ENCODE data around the gene POLRMT. TPM values are rescaled to one million over a fixed set of nuclear protein-coding genes. Genes with fewer than 3 reads are reported as not detected.

POLRMT gene
- total RNA-seq (2021) = 113 to 139 TPM (median 116 TPM) in 3 replicates
- percentile 59 among the genes with signal in this experiment for Bru-seq, nascent RNA
- long read RNA-seq, experiment 1, transcript POLRMT-202 (21 exons, 3,835 nt) = major isoform, 502 of 760 reads
- long read RNA-seq, experiment 1, partial matches to known transcripts = 68 of 760 reads
- long read RNA-seq, experiment 1, other reads (novel, unspliced or antisense) = 189 of 760 reads
- long read RNA-seq, experiment 2, transcript POLRMT-202 (21 exons, 3,835 nt) = major isoform, 20 of 100 reads
- long read RNA-seq, experiment 2, partial matches to known transcripts = 43 of 100 reads
- long read RNA-seq, experiment 2, other reads (novel, unspliced or antisense) = 33 of 100 reads
- long read RNA-seq, experiment 3, partial matches to known transcripts = 1 of 1 reads
- long read RNA-seq, experiment 3, other reads (novel, unspliced or antisense) = 0 of 1 reads

- POLR2A ChIA-PET = no interaction called here
- DNase-seq (ENCODE audit: low spot score) (peak; percentile 97), ATAC-seq (peak; percentile 92)
- CTCF ChIA-PET = interaction anchor here (0.8 to 1.4 kb wide), 5 partner anchors 17 to 108 kb away, joined by 3 to 4 read pairs (median 3); no protein-coding TSS in a partner anchor
- Mint-ChIP-seq H3K36me3 (peaks cover 20% of the 10 kb centered on the region), H3K4me3 (peak within 1 kb of the TSS; percentile 87), H3K27me3 (ENCODE audit: low read depth) (peaks cover 13% of the 10 kb centered on the region), H3K4me1 (peaks cover 13% of the 10 kb centered on the region), H3K27ac (peak within 1 kb of the TSS; percentile 84), H3K9me3 (peaks cover 4% of the 10 kb centered on the region; the same call in 1 of the 2 replicates)
- no peak for TF ChIP-seq ERG (CRISPR knock-in tag; IDR thresholded peaks at IDR 0.05)
- TF ChIP-seq ATF6 (CRISPR knock-in tag; IDR thresholded peaks at IDR 0.05) = no peak
- 0 out of 2 replicates have a peak, but pooled peaks have one; percentile 38 for TF ChIP-seq NR2C2 (CRISPR knock-in tag; IDR thresholded peaks at IDR 0.05)
- TF ChIP-seq OVOL2 (CRISPR knock-in tag; IDR thresholded peaks at IDR 0.05; ENCODE audit: borderline replicate concordance) = no peak
- TF ChIP-seq ZBTB21 (CRISPR knock-in tag; IDR thresholded peaks at IDR 0.05; ENCODE audit: borderline replicate concordance) = no peak
- TF ChIP-seq, protein P1, sequence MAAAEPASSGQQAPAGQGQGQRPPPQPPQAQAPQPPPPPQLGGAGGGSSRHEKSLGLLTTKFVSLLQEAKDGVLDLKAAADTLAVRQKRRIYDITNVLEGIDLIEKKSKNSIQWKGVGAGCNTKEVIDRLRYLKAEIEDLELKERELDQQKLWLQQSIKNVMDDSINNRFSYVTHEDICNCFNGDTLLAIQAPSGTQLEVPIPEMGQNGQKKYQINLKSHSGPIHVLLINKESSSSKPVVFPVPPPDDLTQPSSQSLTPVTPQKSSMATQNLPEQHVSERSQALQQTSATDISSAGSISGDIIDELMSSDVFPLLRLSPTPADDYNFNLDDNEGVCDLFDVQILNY (CRISPR knock-in tag; IDR thresholded peaks at IDR 0.05) = 0 out of 2 replicates have a peak, but pooled peaks have one; percentile 84
- peak; percentile 65; the same call in 1 of the 2 replicates for TF ChIP-seq SP1 (CRISPR knock-in tag; conservative IDR thresholded peaks at IDR 0.05)
- peak; percentile 71 for TF ChIP-seq FOXK1 (CRISPR knock-in tag; IDR thresholded peaks at IDR 0.05)
- peak; percentile 59; the same call in 1 of the 2 replicates for TF ChIP-seq TEAD1 (CRISPR knock-in tag; IDR thresholded peaks at IDR 0.05)
- peak; percentile 76 for TF ChIP-seq GABPB1 (CRISPR knock-in tag; IDR thresholded peaks at IDR 0.05)
- TF ChIP-seq ZNF423 (CRISPR knock-in tag; IDR thresholded peaks at IDR 0.05) = no peak
- 0 out of 2 replicates have a peak, but pooled peaks have one; percentile 52 for TF ChIP-seq ETV6 (CRISPR knock-in tag; IDR thresholded peaks at IDR 0.05)
- TF ChIP-seq MAX (CRISPR knock-in tag; IDR thresholded peaks at IDR 0.05) = peak; percentile 82
- peak; percentile 83 for TF ChIP-seq NFYB (CRISPR knock-in tag; conservative IDR thresholded peaks at IDR 0.05; ENCODE audit: low read depth)
- no peak for TF ChIP-seq ZNF232 (CRISPR knock-in tag; IDR thresholded peaks at IDR 0.05)
- TF ChIP-seq NR1H2 (CRISPR knock-in tag; IDR thresholded peaks at IDR 0.05) = no peak
- no peak for TF ChIP-seq PRRX2 (CRISPR knock-in tag; IDR thresholded peaks at IDR 0.05)
- TF ChIP-seq, protein P2, sequence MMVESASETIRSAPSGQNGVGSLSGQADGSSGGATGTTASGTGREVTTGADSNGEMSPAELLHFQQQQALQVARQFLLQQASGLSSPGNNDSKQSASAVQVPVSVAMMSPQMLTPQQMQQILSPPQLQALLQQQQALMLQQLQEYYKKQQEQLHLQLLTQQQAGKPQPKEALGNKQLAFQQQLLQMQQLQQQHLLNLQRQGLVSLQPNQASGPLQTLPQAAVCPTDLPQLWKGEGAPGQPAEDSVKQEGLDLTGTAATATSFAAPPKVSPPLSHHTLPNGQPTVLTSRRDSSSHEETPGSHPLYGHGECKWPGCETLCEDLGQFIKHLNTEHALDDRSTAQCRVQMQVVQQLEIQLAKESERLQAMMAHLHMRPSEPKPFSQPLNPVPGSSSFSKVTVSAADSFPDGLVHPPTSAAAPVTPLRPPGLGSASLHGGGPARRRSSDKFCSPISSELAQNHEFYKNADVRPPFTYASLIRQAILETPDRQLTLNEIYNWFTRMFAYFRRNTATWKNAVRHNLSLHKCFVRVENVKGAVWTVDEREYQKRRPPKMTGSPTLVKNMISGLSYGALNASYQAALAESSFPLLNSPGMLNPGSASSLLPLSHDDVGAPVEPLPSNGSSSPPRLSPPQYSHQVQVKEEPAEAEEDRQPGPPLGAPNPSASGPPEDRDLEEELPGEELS (CRISPR knock-in tag; IDR thresholded peaks at IDR 0.05) = no peak
- TF ChIP-seq, protein P3, sequence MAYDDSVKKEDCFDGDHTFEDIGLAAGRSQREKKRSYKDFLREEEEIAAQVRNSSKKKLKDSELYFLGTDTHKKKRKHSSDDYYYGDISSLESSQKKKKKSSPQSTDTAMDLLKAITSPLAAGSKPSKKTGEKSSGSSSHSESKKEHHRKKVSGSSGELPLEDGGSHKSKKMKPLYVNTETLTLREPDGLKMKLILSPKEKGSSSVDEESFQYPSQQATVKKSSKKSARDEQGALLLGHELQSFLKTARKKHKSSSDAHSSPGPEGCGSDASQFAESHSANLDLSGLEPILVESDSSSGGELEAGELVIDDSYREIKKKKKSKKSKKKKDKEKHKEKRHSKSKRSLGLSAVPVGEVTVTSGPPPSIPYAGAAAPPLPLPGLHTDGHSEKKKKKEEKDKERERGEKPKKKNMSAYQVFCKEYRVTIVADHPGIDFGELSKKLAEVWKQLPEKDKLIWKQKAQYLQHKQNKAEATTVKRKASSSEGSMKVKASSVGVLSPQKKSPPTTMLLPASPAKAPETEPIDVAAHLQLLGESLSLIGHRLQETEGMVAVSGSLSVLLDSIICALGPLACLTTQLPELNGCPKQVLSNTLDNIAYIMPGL (CRISPR knock-in tag; IDR thresholded peaks at IDR 0.05) = 0 out of 2 replicates have a peak, but pooled peaks have one; percentile 34
- TF ChIP-seq, protein P4, sequence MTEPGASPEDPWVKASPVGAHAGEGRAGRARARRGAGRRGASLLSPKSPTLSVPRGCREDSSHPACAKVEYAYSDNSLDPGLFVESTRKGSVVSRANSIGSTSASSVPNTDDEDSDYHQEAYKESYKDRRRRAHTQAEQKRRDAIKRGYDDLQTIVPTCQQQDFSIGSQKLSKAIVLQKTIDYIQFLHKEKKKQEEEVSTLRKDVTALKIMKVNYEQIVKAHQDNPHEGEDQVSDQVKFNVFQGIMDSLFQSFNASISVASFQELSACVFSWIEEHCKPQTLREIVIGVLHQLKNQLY (CRISPR knock-in tag; IDR thresholded peaks at IDR 0.05) = no peak
Observed at GRCh38 chr19:633068-633785, at the start of gene POLRMT. POLRMT (minus strand) TSS chr19:633537; CDS start chr19:633512, 25 bp downstream.
